Keratinocyte (primary cell): Measurements from ENCODE around the gene SLC6A19.

Experiments
- CTCF ChIP-seq, 3 experiments: IDR thresholded peaks in 1 of 3; conservative IDR thresholded peaks in 1 of 3; optimal IDR thresholded peaks in 1 of 3; 2 replicates in 2 of 3; 3 replicates in 1 of 3; pipeline versions ENCODE3 to v1.5.1; 2011; ENCODE audit warnings: low read length in 3 of 3, mild to moderate bottlenecking in 3 of 3, moderate library complexity in 2 of 3, control low read depth in 1 of 3, inconsistent platforms in 1 of 3; ENCODE audit not compliant: insufficient read depth in 2 of 3; ENCODE audit errors: extremely low read depth in 1 of 3
- EZH2 ChIP-seq: IDR thresholded peaks from one replicate; pipeline ENCODE4 v1.6.1; 2012; ENCODE audit warnings: inconsistent platforms, mild to moderate bottlenecking, low read length, moderate library complexity

DNA sequence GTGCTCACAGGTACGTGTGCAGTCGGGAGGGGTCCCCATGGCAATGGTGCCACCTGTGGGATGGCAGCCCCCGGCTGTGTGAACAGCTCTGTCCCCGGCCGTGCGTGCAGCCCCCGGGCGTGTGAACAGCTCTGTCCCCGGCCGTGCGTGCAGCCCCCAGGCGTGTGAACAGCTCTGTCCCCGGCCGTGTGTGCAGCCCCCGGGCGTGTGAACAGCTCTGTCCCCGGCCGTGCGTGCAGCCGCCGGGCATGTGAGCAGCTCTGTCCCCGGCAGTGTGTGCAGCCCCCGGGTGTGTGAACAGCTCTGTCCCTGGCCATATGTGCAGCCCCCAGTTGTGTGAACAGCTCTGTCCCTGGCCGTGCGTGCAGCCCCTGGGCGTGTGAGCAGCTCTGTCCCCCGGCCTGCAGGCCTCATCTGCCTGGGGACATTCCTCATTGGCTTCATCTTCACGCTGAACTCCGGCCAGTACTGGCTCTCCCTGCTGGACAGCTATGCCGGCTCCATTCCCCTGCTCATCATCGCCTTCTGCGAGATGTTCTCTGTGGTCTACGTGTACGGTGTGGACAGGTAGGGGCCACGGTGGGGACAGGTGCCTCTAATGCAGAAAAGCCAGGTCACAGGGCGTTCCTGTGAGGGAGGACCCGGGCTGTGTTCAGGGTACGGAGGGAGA lies 17.8 kb downstream of the SLC6A19 start:
- TF ChIP-seq EZH2 = no peak
- TF ChIP-seq CTCF (optimal IDR thresholded peaks at IDR 0.05 in 1 of 3, IDR thresholded peaks at IDR 0.05 in 1 of 3, conservative IDR thresholded peaks at IDR 0.05 in 1 of 3; ENCODE audit: extremely low read depth in 1 of 3, insufficient read depth in 2 of 3, low read length in 3 of 3) = no peak
